ENCODE results near the gene SRRM3. TPM values are rescaled to one million over a fixed set of nuclear protein-coding genes. Genes with fewer than 3 reads are reported as not detected.
"Not testable (repeated sequence)": the region's sequence is repeated elsewhere in the genome, so short reads cannot be mapped to it uniquely, and the experiment has no call there.

Gene SRRM3
- total RNA-seq = 1 to 10 TPM in 2 of 7 donors, under 1 TPM in 4, not detected in 1; 0.23 to 1.2 (median 0.76) TPM
- 1 to 10 TPM in 1 of 3 donors, under 1 TPM in 2; 0.93 to 1.6 (median 0.96) TPM for polyA plus RNA-seq
- long read RNA-seq, donor 1 = 0 reads
- long read RNA-seq, donor 2 = 0 reads

DNA sequence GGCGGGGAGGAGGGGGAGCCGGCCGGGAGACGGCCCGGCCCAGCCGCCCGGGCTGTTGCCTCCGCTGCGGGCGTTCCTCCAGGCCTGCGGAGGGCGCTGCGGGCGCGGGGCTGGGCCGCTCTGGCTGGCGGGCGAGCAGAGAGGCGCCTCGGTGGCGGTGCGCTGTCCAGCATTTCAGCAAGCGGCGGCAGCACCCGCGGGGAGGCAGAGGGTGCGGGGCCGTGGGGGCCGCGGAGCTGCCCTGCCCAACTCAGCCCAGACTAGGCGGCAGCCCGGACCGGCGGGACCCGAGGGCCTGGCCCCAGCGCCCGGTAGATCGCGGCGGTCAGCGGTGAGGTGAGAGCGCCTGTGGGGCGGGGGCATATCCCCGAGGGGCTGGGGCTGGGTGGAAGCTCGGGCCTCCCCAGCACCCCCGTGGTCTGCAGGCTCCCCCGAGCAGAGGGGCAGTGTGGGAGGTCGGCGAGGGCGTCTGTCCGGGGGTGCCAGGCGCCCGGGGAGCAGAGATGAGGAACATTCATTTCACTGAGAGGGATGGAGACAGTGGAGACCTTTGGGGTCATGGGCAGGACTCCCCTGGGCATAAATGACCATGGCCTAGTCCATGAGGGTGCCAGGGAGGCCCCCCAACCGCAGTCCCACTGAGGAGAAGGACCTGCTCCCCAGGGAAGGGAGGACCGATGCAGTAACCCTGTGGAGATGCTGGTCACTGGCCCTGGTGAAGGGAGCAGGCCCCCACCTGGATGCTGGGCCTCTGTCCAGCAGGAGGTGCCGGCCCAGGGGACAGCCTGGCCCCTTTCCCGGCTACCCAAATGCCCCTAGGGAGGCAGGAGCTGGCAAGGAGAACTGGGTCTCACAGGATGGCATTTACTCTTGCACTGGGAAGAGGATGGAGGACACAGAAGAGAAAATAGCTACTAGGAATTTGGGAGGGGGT, at the start of gene SRRM3:
Gene SRRM3 (plus strand): TSS at position 165 of the 934 bp plus-strand sequence. CDS start 33,171 bp downstream, outside the sequence.
- TF ChIP-seq POLR2A (IDR thresholded peaks at IDR 0.05) (no peak), POLR2AphosphoS5 (IDR thresholded peaks at IDR 0.05) (peak; percentile 19 to 75 (median 36))
- TF ChIP-seq, protein P1, sequence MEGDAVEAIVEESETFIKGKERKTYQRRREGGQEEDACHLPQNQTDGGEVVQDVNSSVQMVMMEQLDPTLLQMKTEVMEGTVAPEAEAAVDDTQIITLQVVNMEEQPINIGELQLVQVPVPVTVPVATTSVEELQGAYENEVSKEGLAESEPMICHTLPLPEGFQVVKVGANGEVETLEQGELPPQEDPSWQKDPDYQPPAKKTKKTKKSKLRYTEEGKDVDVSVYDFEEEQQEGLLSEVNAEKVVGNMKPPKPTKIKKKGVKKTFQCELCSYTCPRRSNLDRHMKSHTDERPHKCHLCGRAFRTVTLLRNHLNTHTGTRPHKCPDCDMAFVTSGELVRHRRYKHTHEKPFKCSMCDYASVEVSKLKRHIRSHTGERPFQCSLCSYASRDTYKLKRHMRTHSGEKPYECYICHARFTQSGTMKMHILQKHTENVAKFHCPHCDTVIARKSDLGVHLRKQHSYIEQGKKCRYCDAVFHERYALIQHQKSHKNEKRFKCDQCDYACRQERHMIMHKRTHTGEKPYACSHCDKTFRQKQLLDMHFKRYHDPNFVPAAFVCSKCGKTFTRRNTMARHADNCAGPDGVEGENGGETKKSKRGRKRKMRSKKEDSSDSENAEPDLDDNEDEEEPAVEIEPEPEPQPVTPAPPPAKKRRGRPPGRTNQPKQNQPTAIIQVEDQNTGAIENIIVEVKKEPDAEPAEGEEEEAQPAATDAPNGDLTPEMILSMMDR (IDR thresholded peaks at IDR 0.05 in 8 of 11, conservative IDR thresholded peaks at IDR 0.05 in 3 of 11) = peak in 8 of 11 experiments; percentile 20 to 76 (median 62)
- H3K27me3 ChIP-seq (replicated peaks in 1 of 7) = peaks cover 0 to 92% (median 10%) of the 10 kb centered on the region in 7 donors
- WGBS, 5 donors = 3 to 8% (median 4%) methylated on average over 19 to 57 of the region's 57 CpGs

DNA sequence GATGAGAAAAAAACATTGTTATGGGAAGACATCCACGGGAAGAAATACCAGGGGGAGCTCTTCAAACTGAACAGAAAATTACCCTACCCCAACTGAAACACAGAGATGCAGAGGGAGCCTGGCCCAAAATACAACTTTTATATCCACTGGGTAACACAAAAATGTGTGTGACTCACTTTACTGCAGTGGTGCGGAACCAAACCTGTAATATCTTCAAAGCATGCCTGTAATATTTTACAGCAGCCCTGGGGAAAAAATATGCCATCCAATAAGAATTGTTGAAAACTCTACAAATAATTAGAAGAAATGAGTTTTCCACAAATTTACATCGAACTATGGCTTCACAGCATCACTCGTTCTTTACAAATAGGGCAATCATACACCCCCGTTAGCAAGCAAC, 49.8 kb upstream of the SRRM3 start:
- H3K27ac ChIP-seq = no peak overlapping the region
- H3K36me3 ChIP-seq = no peaks in the 10 kb centered on the region
- 80 to 94% (median 89%) methylated on average over 5 of the region's 5 CpGs for WGBS, 5 donors
- peaks cover 0 to 15% (median 12%) of the 10 kb centered on the region in 7 donors for H3K27me3 ChIP-seq (replicated peaks in 1 of 7)
- intact Hi-C loops (cut with DNase I; ENCODE audit: low total_unique reads) = no loop called here
- no peak for DNase-seq
- TF ChIP-seq POLR2A (IDR thresholded peaks at IDR 0.05) = no peak
- TF ChIP-seq, protein P1 (IDR thresholded peaks at IDR 0.05 in 8 of 11, conservative IDR thresholded peaks at IDR 0.05 in 3 of 11) = no peak
- no peak for TF ChIP-seq POLR2AphosphoS5 (IDR thresholded peaks at IDR 0.05)
- H3K9me3 ChIP-seq = no peaks in the 10 kb centered on the region
- no peaks in the 10 kb centered on the region for H3K4me1 ChIP-seq
- no peak overlapping the region for H3K4me3 ChIP-seq

More for the DNA sequence above, at the start of gene SRRM3:
- Histone ChIP-seq H3K9me3 (no peaks in the 10 kb centered on the region), H3K27ac (no peak within 1 kb of the TSS), H3K36me3 (no peaks in the 10 kb centered on the region), H3K4me3 (peak within 1 kb of the TSS in 1 of 8 donors; percentile 55), H3K4me1 (peaks cover 0 to 11% (median 6%) of the 10 kb centered on the region in 6 donors)
- peak; percentile 94 for DNase-seq
- intact Hi-C loops (cut with DNase I; ENCODE audit: low total_unique reads) = no loop called here

DNA sequence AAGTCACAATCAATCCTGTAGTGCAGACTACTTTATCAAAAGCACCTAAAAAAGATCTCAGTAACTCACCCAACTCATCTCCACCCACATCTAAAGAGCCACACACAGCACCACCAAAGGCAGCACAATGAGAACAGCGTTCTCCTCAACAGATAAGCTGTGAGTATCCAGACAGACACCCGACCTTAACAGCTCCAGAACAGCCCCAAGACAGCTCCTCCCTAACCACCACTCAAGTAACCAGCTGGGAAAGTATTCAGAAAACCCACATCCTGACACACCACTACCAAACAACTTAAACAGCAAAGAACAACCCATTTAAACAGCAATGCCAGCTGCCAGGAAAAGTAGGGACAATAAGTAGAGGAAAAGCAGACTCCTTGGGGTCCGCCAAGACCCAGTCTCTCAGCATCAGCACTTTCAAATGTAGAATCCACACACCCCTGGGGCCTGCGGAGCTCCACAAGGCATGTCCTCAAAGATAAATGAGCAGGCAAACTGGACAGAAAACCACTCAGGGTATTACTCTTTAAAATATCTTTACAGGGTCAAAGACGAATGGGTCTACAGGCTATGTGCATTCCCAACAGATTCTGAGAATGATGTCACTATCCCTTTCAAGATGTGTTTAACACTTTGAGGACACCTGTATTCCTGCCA, 48.0 kb upstream of the SRRM3 start:
- H3K4me3 ChIP-seq; H3K4me1 ChIP-seq; H3K36me3 ChIP-seq; H3K27ac ChIP-seq; H3K9me3 ChIP-seq; DNase-seq; intact Hi-C loops (cut with DNase I; ENCODE audit: low total_unique reads): not testable (repeated sequence)
- 64 to 71% (median 66%) methylated on average over 5 of the region's 5 CpGs for WGBS, 5 donors
- peaks cover 0 to 15% (median 12%) of the 10 kb centered on the region in 7 donors for H3K27me3 ChIP-seq (replicated peaks in 1 of 7)

GRCh38 chr7:76155938-76156337, 45.8 kb upstream of the SRRM3 start:
- DNase-seq = peak; percentile 74
- no peaks in the 10 kb centered on the region for H3K4me1 ChIP-seq
- TF ChIP-seq, protein P1 (IDR thresholded peaks at IDR 0.05 in 8 of 11, conservative IDR thresholded peaks at IDR 0.05 in 3 of 11) = no peak
- peak in 1 of 3 donors; percentile 65 for TF ChIP-seq POLR2AphosphoS5 (IDR thresholded peaks at IDR 0.05)
- no peaks in the 10 kb centered on the region for H3K36me3 ChIP-seq
- no peak overlapping the region for H3K27ac ChIP-seq
- no peak overlapping the region for H3K4me3 ChIP-seq
- intact Hi-C loops (cut with DNase I; ENCODE audit: low total_unique reads) = no loop called here
- no peaks in the 10 kb centered on the region for H3K27me3 ChIP-seq (replicated peaks in 1 of 7)
- H3K9me3 ChIP-seq = no peaks in the 10 kb centered on the region
- WGBS, 5 donors = 55 to 65% (median 57%) methylated on average over 6 of the region's 6 CpGs

DNA sequence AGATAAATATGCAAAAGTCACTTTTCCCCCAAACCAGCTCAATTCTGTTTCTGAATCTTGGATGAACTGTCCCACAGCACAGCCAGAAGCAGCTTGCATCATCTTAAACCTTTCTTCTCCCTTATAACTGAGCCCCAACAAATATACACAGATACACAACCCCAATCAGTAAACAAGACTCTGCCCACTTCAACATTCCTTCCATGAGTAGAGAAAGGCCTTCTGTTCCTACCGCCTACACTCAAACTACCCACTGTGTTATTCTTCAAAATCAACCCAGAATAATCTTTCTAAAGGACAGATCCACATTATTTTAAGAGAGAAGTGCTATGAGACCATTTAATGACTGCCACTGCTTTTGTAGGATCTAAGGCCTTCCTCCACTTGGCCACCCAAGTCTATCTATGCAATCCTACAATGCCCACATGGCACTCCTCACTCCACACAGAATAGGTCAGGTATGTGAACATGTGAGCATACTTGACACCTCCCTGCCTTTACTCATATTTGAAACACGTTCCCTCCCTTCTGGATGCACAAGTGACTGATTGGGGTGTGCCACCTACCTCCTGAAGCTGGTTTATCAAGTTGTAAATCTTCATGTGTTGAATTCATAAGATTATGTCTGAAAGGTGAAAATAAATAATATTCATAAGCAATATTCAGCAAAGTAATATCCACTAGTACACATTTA, 44.6 kb upstream of the SRRM3 start:
- 74 to 93% (median 86%) methylated on average over 2 of the region's 2 CpGs for WGBS, 5 donors
- H3K4me3 ChIP-seq; H3K4me1 ChIP-seq; H3K36me3 ChIP-seq; H3K9me3 ChIP-seq; H3K27ac ChIP-seq; DNase-seq; intact Hi-C loops (cut with DNase I; ENCODE audit: low total_unique reads); H3K27me3 ChIP-seq (replicated peaks in 1 of 7): not testable (repeated sequence)

DNA sequence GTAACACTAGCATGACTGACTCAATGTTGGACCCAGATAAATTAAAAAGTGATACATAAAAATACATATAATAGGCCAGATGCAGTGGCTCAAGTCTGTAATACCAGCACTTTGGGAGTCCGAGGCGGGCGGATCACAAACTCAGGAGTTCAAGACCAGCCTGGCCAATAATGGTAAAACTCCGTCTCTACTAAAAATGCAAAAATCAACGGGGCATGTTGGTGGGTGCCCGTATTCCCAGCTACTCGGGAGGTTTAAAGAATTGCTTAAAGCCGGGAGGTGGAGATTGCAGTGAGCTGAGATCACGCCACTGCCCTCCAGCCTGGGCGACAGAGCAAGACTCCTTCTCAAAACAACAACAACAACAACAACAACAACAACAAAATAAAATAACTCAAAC, 43.3 kb upstream of the SRRM3 start:
- H3K4me1 ChIP-seq; H3K9me3 ChIP-seq; H3K27me3 ChIP-seq (replicated peaks in 1 of 7); DNase-seq; H3K36me3 ChIP-seq; intact Hi-C loops (cut with DNase I; ENCODE audit: low total_unique reads); H3K4me3 ChIP-seq; H3K27ac ChIP-seq: not testable (repeated sequence)
- WGBS, 5 donors = 90 to 95% (median 93%) methylated on average over 10 of the region's 10 CpGs
